ENCODE data around the gene SWSAP1. TPM values are rescaled to one million over a fixed set of nuclear protein-coding genes. Genes with fewer than 3 reads are reported as not detected.

The SWSAP1 gene
- total RNA-seq, 1 donor from 2014 or later, result 5.1 TPM

- H3K4me1 Mint-ChIP-seq, result peaks cover 49% of the 10 kb centered on the region
- TF ChIP-seq CTCF (IDR thresholded peaks at IDR 0.05), result peak; percentile 69
- H3K27ac Mint-ChIP-seq, result peak overlapping the region; percentile 24
- H3K4me3 Mint-ChIP-seq, result peak overlapping the region; percentile 74
- POLR2A ChIA-PET, result interaction anchor here (0.6 to 4.6 kb wide), 10 partner anchors 8 to 822 kb away, joined by 3 to 60 read pairs (median 4); partner anchors contain the start of genes ODAD3, PRKCSH, RGL3 and SWSAP1
- ATAC-seq (ENCODE audit: low read depth) (no peak), DNase-seq (peak; percentile 48)
- H3K9me3 Mint-ChIP-seq, result no peaks in the 10 kb centered on the region
- H3K36me3 Mint-ChIP-seq (ENCODE audit: low read depth), result no peaks in the 10 kb centered on the region
- H3K27me3 Mint-ChIP-seq, result no peaks in the 10 kb centered on the region
- intact Hi-C loops (cut with micrococcal nuclease), result loop anchor here (1.0 to 2.0 kb wide), 2 partner anchors 8 to 214 kb away; partner anchors contain the start of gene ZNF627
- CTCF ChIA-PET, result interaction anchor here (0.7 to 2.8 kb wide), 15 partner anchors 8 to 100 kb away, joined by 3 to 20 read pairs (median 4); partner anchors contain the start of genes ELAVL3, ODAD3, PRKCSH and SWSAP1
These were observed 8.6 kb downstream of the SWSAP1 start for GRCh38 chr19:11382898-11383705.

GRCh38 chr19:11383706-11384048 is 9.2 kb downstream of the SWSAP1 start:
- ChIA-PET POLR2A (interaction anchor here (0.6 to 4.6 kb wide), 7 partner anchors 9 to 409 kb away, joined by 3 to 60 read pairs (median 8); partner anchors contain the start of genes ODAD3, PRKCSH, RGL3 and SWSAP1), CTCF (interaction anchor here (0.9 to 2.8 kb wide), 5 partner anchors 8 to 99 kb away, joined by 3 to 20 read pairs (median 9); partner anchors contain the start of genes ODAD3, PRKCSH and SWSAP1)
- Mint-ChIP-seq H3K36me3 (ENCODE audit: low read depth) (no peaks in the 10 kb centered on the region), H3K27ac (no peak overlapping the region), H3K4me3 (peak overlapping the region; percentile 74), H3K4me1 (peaks cover 49% of the 10 kb centered on the region), H3K27me3 (no peaks in the 10 kb centered on the region), H3K9me3 (no peaks in the 10 kb centered on the region)
- no peak for DNase-seq
- TF ChIP-seq CTCF (IDR thresholded peaks at IDR 0.05), result no peak
- ATAC-seq (ENCODE audit: low read depth), result no peak
- intact Hi-C loops (cut with micrococcal nuclease), result loop anchor here (1.0 to 2.0 kb wide), 2 partner anchors 8 to 213 kb away; partner anchors contain the start of gene ZNF627

- ChIA-PET POLR2A (interaction anchor here (0.6 to 4.6 kb wide), 3 partner anchors 10 to 36 kb away, joined by 4 to 60 read pairs (median 32); partner anchors contain the start of genes RGL3 and SWSAP1), CTCF (interaction anchor here (0.6 to 2.8 kb wide), 3 partner anchors 10 to 224 kb away, joined by 3 to 16 read pairs (median 3); partner anchors contain the start of gene SWSAP1)
- ATAC-seq (ENCODE audit: low read depth) (no peak), DNase-seq (no peak)
- no peaks in the 10 kb centered on the region for H3K9me3 Mint-ChIP-seq
- no peaks in the 10 kb centered on the region for H3K27me3 Mint-ChIP-seq
- TF ChIP-seq CTCF (IDR thresholded peaks at IDR 0.05), result no peak
- no peak overlapping the region for H3K4me3 Mint-ChIP-seq
- H3K36me3 Mint-ChIP-seq (ENCODE audit: low read depth), result no peaks in the 10 kb centered on the region
- intact Hi-C loops (cut with micrococcal nuclease), result no loop called here
- peaks cover 49% of the 10 kb centered on the region for H3K4me1 Mint-ChIP-seq
- no peak overlapping the region for H3K27ac Mint-ChIP-seq
These were observed 10.3 kb downstream of the SWSAP1 start for GRCh38 chr19:11384778-11385129.

GRCh38 chr19:11387162-11388034 is 12.9 kb downstream of the SWSAP1 start:
- peaks cover 2% of the 10 kb centered on the region for H3K9me3 Mint-ChIP-seq
- no peak for TF ChIP-seq CTCF (IDR thresholded peaks at IDR 0.05)
- H3K4me3 Mint-ChIP-seq, result no peak overlapping the region
- DNase-seq (no peak), ATAC-seq (ENCODE audit: low read depth) (peak; percentile 50)
- H3K27me3 Mint-ChIP-seq, result no peaks in the 10 kb centered on the region
- intact Hi-C loops (cut with micrococcal nuclease), result no loop called here
- H3K4me1 Mint-ChIP-seq, result peaks cover 28% of the 10 kb centered on the region
- ChIA-PET CTCF (interaction anchor here (1.0 kb wide), 1 partner anchor 48 kb away, joined by 4 read pairs; the partner anchor contains the start of genes ODAD3 and PRKCSH), POLR2A (interaction anchor here (1.3 kb wide), 1 partner anchor 12 kb away, joined by 6 read pairs; the partner anchor contains the start of gene SWSAP1)
- no peaks in the 10 kb centered on the region for H3K36me3 Mint-ChIP-seq (ENCODE audit: low read depth)
- H3K27ac Mint-ChIP-seq, result peak overlapping the region; percentile 26

All from activated B cell treated with CpG ODN at 0.5 μM for 24 hours (primary cell).